NCI-H1694 treated with DMSO at 0.1 percent for 48 hours (cell line): Measurements from ENCODE around the gene RGSL1.

Experiments used
- DNase-seq: peaks from one replicate; lab custom pipeline; 2025; lab: John Stamatoyannopoulos, UW

RGSL1 gene

DNA sequence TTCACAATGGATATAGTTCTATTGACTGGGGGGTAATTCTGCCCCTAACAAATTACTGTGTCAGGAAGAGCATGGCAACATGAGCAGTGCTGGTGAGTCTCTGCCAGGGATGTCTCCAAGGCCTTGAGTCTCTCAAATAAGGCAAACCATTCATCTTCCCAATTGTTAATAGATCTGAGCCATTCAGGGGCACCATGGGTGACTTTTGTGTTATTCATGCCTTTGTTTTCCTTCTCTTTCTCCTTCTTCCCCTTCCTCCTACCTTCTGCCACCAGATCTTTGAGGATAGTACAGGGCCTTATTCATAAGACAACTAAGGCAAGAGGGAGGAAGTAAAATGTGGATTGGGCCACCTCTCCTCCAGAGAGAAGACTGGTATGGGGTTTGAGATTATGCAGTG, at the start of gene RGSL1:
Gene RGSL1, plus strand, starts transcription at position 60 of the 400 bp plus-strand sequence. Its CDS starts 20 bp downstream, at position 80.
- no peak for DNase-seq

- no peak for DNase-seq
These were observed 49.4 kb upstream of the RGSL1 start, which contains the start of gene TEDDM1 for GRCh38 chr1:182400567-182400966. TEDDM1 (minus strand) TSS chr1:182400667; CDS start chr1:182400485, 182 bp downstream.

GRCh38 chr1:182404781-182405180, 45.2 kb upstream of the RGSL1 start:
- peak; percentile 19 for DNase-seq

DNA sequence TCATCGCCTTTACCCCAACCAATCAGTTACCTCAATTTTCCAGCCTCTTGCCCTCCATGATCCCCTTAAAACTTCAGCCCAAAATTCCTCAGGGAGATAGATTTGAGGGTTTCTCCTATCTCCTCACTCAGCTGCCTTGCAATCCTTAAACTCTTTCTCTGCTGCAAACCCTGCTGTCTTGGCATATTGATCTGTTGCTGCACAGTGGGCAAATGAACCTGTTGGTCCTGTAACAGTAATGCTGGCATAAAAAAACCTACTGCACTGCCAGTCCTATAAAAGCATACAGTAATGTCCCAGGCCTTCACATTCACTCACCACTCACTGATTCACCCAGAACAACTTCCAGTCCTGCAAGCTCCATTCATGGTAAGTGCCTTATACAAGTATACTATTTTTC, 44.4 kb upstream of the RGSL1 start:
- DNase-seq: no peak

- no peak for DNase-seq
These were observed 43.9 kb upstream of the RGSL1 start for GRCh38 chr1:182406012-182406411.

DNA sequence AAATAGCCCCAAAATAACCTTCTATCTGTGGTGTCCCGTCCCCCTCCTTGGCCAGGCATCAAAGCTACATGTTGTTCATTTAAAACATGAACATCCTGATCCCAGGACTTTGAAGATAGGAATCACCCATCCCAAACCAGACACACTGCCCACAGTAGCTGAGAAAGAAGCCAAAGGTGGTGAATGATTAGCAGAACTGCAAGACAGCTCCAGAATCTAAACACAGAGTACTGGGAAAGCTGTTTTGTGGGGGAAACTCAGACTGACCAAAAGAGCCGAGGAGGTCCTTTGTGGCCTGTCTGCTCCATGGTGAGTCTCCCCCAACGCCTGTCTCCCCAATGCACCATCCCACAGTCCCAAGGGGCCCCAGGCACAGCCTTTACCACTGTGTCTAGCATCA, 42.2 kb upstream of the RGSL1 start:
- no peak for DNase-seq

DNA sequence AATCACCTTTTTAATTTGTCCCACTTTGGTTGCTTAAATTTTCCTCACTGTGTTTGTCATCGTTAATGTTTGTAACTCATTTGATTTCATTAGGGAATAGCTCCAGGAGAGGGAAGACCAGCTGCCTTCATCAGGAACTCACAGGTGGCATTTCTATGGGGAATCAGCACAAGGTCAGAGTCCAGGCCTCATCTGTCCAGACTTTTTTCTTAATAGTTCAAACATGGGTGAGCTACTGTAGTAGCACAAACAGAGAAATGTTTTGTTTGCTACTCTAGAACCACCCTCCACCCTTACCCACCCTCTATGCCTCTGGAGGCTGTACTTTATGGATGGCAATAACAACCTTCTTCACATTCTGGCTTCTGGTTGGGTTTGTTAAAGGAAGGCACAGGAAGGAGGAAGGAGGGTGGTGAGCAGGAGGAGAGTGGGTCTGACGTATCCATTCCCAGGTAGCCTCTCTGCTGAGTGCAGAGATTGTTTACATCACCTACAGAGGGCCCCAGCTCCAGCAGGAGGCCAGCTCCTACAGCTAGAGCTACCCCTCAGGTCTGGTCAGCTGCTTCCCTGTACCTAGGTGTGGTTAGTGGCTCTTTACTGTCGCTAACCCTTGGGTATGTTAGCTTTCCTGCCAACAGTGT, 41.4 kb upstream of the RGSL1 start:
- no peak for DNase-seq

- DNase-seq: no peak
These were observed 39.8 kb upstream of the RGSL1 start for GRCh38 chr1:182410138-182410537.

- DNase-seq: no peak
These were observed 39.2 kb upstream of the RGSL1 start for GRCh38 chr1:182410620-182411273.

DNA sequence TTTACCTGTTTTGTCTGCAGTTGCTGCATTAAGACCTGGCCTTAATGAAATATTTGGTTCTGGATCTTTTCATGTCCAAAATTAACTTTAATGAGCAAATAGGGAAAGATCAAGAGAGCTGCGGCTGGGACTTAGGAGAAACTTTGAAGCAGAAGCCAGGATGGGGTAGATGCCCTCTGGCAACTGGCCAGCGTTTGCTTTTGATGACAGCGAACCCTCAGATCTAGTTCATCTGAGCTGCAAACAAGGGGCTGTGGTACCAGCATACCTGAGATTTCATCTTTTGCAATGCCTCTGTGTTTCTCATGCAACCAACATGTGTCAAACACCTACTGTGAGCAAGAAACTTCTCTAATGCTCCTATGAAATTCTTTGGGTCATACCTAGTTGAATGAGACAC, 36.5 kb upstream of the RGSL1 start:
- no peak for DNase-seq

GRCh38 chr1:182413969-182414368, 36.0 kb upstream of the RGSL1 start:
- no peak for DNase-seq

DNA sequence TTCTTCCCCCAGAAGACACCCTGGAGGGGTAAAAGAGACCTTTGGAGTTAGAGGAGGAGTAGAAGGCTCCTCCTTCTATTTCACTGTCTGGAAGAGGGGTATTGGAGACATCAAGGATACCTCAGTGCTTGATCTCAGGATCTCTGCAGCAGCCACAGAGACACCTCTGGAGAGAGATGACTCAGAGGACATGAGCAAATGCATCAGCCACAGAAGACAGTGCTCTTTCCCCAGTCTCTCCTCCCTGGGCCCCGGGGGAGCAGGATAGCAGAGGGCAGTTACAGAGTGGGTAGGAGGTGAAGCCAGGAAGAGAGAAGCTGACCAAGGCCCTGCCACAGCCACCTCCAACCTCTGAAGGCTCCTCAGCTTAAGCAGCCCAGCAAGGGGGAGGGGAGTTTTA, 34.2 kb upstream of the RGSL1 start:
- DNase-seq: no peak

DNA sequence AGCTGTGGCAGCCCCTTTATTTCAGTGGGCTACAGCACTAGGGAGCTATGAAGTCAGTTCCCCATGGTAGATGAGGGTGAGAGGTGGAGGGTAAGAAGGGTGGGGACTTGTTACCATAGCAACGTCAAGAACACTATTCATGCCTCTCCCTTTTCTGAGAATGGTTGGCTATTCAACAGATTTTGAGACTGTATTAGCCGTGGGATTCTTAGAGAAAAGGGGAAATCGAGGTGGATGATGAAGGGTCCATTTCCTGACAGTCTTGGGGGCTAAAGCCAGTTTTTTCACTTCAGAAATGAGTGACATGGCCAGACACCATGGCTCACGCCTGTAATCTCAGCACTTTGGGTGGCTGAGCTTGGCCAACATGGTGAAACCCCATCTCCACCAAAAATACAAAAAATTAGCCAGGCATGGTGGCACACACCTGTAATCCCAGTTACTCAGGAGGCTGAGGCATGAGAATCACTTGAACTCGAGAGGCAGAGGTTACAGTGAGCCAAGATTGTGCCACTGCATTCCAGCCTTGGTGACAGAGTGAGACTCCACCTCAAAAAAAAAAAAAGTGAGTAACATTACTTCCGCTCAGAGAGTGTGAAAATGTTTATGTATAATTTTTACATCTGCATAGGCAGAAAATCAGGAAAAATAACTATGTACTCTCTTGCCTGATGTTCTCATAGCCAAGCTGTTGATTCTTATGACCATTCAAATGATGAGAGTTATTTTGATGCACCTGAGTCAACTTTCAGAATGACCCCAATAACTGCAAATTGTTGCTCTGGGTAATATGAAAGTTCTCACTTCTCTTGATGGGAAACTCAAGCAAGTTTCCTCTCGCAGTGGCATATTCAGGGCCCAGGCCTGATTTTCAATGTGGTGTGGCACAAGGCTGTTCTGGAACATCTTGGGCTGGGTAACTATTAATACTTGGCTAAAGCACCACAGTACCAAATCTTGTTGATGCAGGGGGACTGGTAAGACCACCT, 23.2 kb upstream of the RGSL1 start:
- no peak for DNase-seq

- no peak for DNase-seq
These were observed 21.9 kb upstream of the RGSL1 start for GRCh38 chr1:182428043-182428442.

GRCh38 chr1:182430263-182431068, 19.5 kb upstream of the RGSL1 start:
- DNase-seq: no peak

- DNase-seq: no peak
These were observed 18.7 kb upstream of the RGSL1 start for GRCh38 chr1:182431278-182431677.

DNA sequence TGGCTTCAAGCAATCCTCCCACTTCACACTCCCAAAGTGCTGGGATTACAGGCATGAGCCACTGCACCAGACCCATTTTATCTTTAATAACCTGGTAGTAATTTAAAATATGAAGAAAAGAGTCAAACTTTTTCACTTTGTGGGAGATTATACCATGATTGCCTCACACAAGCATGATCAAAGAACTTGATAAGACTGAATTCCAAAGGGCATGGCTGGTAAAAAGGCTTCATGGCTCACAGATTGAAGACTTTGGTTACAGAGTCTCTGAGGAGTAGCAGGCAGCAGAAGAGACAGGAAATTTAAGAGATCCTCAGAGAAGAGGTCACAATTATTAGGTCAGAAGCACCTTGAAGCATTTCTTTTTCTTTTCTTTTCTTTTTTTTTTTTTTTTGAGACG, 16.4 kb upstream of the RGSL1 start:
- no peak for DNase-seq

GRCh38 chr1:182438326-182438725, 11.6 kb upstream of the RGSL1 start:
- DNase-seq: no peak

DNA sequence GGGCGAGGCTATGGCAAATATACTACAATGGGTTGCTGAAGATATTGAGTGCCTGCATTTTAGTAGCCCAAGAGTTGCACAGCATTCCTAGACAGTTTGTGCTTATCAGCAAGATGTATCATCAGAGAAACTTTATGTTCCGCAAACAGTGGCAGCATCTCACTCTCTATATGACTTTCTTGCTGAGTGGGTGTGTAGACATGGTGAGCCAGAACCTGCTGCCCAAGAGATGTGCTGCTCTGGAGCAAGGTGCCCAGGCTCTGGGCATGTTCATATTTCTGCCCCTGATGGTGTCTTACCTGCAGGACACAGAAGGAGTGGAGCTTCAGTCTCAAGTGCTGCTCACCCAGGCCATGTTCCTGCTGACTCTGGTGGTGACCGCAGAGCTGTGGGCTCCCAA, 8.2 kb upstream of the RGSL1 start:
- DNase-seq: no peak

- no peak for DNase-seq
These were observed 7.6 kb upstream of the RGSL1 start for GRCh38 chr1:182442333-182442732.

GRCh38 chr1:182444497-182444896, 5.4 kb upstream of the RGSL1 start:
- no peak for DNase-seq
